Mesenteric fat pad (tissue), 1 donor: ENCODE data around the gene CYP4A22. TPM values are rescaled to one million over a fixed set of nuclear protein-coding genes. Genes with fewer than 3 reads are reported as not detected.
"Not testable (repeated sequence)": the region's sequence is repeated elsewhere in the genome, so short reads cannot be mapped to it uniquely, and the experiment has no call there.

ENCODE experiments used
- DNase-seq: peaks from one replicate; pipeline ENCODE4 v3.0.0-alpha.2; 2020; ENCODE audit warnings: low spot score
- total RNA-seq: library from RNA; stranded (reverse); fragmentation: NEBNext Ultra II Directional; extraction: Animal tissue kit (Norgen Biotek cat#: 25700); gene quantifications from one replicate; pipeline ENCODE4 v1.2.1, GENCODE V29; 2021
- donor health status: DM: yes; HTN: yes; CAD: no.

The CYP4A22 gene
- total RNA-seq, 1 donor from 2014 or later, result 0.42 TPM

DNA sequence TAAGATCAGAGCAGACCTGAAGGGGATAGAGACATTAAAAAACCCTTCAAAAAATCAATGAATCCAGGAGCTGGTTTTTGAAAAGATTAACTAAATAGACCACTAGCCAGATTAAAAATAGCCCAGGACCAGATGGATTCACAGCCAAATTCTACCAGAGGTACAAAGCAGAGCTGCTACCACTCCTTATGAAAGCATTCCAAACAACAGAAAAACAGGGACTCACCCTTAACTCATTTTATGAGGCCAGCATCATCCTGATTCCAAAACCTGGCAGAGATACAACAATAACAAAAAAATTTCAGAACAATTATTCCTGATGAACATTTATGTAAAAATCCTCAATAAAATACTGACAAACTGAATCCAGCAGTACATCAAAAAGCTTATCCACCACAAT, 19.2 kb downstream of the CYP4A22 start:
- DNase-seq, result not testable (repeated sequence)

- DNase-seq, result not testable (repeated sequence)
Measured at GRCh38 chr1:47157957-47158356, 20.7 kb downstream of the CYP4A22 start.

- DNase-seq, result no peak
Measured at GRCh38 chr1:47160716-47161115, 23.5 kb downstream of the CYP4A22 start.

DNA sequence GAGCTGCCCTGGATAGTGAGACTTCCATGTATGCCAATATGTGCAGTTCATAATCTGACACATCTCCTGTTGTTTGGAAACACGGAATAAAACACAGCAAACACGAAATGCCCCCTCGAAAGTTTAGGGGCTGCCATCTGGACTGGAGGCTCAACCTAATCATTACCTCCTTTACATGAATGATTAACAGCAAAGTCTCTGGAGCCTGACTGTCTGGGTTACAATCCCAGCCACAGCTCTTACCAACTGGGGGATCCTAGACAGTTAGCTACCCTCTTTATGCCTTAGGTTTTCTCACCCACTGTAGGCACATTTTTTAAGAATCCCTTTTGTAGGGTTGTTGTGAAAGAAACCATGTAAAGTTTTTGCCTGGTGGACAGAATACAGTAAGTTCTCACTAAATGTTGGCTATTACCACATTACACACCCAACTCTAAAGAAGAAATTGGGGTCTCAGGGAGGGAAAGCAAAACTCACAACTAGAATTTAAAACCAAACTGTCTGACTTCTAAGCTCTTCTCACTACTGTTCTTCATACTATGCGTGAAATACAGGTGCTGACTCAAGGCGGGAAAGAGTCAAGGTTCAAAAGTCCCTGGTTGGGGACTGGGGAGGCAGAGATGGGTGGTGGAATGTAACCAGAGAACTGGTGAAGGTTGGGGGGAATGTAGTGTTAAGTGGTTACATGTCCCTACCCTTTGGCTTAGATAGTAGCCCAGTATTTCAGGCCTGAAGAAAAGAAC, 24.2 kb downstream of the CYP4A22 start:
- no peak for DNase-seq

DNA sequence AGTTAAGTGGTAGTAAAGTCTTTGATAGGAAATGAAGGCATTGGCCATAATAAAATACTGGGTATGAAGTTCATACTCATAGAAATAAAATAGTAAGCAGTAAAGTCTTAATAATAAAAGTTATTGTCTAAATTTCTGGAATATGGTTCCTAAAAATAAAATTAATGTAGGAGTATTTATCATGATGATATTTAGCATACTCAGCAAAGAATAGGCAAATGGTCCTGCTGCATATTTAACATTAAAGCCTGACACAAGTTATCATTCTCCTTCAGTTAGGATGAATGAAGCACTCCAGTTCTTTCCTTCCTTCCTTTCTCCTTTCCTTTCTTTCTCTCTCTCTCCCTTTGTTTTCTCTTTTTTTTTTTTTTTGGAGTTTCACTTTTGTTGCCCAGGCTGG, 27.3 kb downstream of the CYP4A22 start:
- no peak for DNase-seq

- peak; percentile 51 for DNase-seq
Measured at GRCh38 chr1:47172782-47173181, 35.5 kb downstream of the CYP4A22 start.

GRCh38 chr1:47174656-47175020, 37.4 kb downstream of the CYP4A22 start:
- DNase-seq, result no peak

DNA sequence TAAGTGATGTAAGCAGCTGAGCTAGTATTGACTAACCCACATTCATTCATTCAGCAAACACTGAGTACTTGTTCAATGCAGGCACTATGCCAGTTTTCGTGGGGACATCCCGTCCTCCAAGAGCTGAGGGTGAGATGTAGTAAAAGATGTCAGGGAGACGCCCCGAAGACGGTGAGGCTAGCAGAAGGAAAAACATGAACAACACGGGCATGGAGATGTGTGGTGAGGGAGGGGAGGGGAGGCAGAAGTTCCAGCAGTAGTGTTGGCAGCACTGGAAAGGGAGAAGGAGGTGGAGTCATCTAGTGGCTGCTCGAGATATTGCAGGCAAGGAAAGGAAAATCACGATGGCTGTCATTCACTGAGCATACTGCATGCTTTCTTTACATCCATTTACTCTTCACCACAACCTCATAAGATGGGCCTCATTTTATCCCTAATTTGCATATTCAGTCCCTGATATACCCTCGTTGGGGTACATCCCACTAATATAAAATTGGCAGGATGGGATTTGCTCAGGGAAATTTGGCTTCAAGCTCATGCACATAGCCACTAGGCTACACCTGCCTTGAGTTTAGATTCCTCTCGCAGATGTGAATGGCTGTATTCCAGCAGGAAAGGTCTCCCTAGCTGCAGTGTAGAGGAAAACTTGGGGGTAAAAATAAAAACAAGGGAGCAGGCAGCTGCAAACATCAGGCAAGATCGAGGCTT, 38.1 kb downstream of the CYP4A22 start:
- peak; percentile 57 for DNase-seq

DNA sequence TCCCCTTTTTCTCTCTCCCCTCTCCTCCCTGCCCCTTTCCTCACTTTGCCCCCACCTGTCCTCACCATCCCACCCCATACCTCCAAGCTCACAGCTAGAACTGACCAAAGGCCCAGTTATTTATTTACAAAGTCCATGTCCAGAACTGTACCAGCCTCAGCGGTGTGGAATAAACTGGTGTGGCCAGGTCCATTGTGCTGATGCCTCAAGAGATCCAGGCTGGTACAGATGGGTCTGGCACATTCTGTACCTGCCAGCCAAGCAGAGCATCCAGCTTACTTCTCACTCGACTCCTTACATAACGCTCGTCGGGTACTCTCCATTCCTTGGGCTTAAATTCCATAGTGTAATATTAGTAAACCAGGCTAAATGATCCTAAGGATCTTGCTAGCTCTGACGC, 40.8 kb downstream of the CYP4A22 start:
- peak; percentile 60 for DNase-seq

DNA sequence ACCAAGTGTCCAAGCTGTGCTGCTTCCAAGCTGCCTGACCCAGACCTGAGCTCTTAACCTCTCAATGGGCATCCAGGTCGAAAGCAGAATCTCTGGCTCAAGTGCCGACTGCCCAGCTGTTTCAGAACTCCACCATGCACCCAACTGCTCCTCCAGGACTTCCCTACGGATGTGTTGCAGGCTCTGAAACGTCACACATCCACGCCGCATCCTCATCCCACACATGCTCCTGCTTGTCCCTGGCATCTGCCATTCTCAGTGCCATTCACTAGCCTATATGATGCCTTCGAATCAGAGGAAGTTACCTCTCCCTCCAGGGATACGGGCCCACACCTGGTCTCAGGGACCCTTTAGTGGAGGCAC, 41.4 kb downstream of the CYP4A22 start:
- DNase-seq, result peak; percentile 57

DNA sequence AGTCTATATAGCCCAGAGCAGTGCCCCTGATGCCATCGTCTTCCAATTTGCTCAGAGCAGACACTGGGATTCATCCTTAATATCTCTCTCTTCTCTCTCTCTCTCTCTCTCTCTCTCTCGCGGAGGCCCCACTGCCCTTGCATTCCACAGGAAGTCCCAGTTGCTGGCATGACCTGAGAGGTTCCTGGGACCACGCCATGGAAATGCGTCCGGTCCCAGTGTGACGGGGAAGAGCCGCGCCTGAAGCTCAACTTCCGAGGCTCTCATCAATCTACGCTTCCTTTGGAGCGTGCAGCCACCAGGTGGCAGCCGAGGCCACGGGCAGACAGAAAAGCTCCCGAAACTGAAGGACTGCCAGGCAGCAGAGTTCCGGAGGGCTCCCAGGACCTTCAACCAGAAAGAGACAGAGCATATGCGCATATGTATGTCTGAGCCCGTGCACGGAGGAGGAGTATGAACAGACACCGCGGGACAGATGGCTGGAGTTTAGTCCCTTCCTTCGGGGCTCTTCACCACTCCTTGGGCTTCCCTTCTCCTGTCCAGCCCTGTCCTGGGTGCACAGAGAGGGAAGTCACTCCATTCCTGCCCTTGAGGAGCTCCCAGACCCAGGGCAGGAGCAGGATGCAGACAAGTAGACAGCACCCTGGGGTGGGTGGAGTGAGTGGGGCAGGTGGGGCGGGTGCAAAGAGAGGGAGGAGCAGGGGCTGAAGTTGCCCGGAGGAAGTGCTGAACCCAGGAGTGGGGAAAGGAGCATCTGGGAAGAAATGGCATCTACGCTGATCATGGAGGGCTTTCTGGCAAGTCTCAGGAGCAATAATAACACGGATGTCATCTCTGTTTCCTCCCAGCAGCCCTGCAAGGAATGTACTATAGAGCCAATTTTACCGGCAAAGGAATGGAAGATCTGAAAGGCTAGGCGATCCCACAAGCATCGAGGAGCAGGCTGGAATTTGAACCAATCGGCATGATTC, 42.1 kb downstream of the CYP4A22 start:
- peak; percentile 94 for DNase-seq

DNA sequence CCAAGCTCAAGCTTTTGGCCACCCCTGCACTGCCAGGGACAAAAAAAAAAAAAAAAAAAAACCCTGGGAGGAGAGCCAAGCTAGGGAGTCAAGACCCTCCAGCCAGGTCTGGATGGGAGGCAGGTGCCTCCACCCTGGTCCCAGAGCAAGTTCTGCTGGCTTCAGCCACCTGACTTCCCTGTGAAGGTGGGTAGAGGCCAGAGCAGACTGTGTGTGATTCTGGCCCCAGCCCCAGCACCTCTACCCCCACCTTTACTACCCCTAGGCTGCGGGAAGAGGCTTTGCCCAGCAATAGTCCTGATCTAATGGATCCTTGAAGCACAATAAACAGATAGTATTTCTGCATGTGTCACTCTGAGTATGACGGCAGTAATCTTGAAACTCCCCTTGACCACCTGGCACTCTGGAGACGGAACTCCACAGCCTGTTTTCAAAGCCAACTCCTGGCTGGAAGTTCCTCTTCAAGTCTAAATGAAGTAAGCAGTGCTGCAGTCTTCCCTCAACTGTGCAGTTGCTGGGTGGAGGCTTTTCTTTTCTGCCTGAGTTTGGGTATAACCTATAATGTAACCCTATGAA, 42.8 kb downstream of the CYP4A22 start:
- DNase-seq, result peak; percentile 43

DNA sequence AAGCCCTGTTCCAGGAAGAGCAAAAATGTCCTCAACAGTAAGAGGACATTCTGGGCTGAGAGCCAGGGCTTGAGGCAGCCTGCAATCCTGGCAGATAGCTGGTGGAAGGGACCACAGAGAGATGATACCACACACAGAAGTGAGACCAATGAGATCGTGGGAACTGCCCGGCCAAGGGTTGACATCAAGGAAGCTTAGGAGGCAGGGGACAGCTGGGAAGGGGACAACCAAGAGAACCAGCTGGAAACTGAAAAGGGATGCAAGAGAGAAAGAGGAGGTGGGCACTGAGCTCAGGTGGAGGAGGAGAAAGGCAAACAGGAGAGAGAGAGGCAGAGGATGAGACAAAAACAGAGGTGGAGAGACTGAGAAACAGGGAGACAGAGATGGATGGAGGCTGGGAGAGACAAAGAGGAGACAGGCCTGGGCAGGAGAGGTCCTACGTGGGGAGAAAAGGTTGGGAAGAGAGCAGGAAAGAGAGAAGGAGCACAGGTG, 43.4 kb downstream of the CYP4A22 start:
- no peak for DNase-seq

GRCh38 chr1:47181095-47181954, 44.1 kb downstream of the CYP4A22 start:
- peak; percentile 87 for DNase-seq

- DNase-seq, result peak; percentile 64
Measured at GRCh38 chr1:47181955-47182675, 44.9 kb downstream of the CYP4A22 start.

DNA sequence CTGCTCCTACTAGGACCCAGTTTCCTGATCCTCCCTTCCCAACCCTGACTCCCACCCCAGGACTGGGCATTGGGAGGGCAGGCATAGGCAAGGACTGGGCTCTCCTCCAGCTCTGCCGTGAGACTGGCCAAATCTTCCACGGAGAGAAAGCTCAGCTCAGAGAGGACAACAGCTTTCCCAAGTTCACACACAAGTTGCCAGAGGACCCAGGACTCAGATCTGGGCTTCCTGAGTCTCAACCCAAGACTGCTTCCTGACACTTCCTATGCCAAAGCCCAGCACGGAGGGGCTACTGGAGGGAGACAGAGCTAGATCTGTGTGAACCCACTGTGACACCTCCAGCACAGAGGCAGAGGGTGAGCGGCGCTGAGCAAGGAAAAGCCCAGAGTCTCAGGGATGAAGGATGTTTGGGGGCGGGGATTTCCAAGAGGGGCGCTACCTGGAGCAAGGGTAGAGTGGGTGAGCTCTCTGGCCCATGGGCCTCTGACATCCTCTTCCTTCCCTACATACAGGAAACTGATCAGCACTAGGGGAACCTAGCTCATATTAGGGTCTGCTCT, 45.5 kb downstream of the CYP4A22 start:
- no peak for DNase-seq

DNA sequence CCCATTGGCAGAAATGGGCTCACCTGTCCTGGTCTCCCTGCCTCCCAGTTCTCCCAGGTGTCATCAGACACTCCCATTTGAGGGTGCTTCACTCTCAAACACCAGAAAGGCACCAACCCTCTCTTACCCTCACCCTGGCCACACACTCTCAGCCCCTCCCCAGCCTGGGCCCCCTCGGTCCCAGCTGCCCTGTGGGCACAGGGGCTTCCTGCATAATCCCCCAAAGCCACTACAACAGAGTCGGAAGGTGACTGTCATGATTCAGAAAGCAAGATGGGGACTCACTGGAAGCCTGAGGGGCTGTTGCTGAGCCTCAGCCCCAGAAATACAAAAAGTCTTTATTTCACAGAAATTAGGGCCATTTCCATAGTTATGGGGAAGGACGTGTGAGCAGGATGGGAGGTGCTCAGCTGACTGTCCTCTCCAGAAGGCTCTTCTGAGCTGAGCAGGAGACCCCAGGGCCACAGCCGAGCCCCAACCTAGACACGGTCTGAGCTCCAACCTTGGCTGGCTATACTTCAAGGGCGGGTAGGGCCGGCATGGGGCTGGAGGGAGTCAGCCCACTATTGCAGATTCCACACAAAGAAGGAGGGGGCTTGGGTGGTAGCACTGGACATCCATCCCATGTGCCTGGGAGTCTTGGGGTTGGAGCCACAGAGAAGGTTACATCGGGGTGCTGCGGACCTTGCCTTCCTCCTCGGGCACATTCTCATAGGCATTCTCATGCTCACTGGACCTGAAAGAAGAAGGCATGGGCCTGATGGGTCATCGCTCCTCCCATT, 46.3 kb downstream of the CYP4A22 start:
- peak; percentile 53 for DNase-seq

DNA sequence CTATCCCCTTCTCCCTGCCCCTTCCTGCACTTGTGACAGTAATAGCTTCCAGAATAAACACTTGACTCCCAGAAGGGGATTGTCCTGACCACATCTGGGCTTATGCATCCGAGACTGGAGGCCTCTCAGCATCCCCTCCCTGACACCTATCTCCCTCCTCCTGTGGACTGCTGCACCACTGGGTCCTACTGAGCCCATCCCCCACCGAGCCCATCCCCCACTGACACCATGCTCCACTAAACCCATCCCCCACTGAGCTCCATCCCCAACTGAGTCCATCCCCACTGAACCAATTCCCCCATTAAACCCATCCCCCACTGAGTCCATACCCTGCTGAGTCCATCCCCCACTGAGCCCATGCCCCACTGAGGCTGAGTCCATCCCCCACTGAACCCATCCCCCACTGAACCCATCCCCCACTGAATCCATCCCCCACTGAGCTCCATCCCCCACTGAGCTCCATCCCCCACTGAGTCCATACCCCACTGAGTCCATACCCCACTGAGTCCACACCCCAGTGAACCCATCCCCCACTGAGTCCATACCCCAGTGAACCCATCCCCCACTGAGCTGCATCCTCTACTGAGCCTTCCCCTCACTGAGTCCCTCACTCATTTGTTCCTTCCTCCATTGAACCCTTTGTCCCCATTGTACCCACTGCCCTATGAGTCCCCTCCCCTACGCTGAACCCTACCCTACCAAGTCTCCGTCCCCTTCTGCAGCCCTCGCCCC, 47.0 kb downstream of the CYP4A22 start:
- DNase-seq, result no peak
